Renal pelvis (tissue), 4 donors: ENCODE measurements around the gene PODXL. TPM values are rescaled to one million over a fixed set of nuclear protein-coding genes. Genes with fewer than 3 reads are reported as not detected.

Source experiments
- DNase-seq: peaks from one replicate; pipeline ENCODE4 v3.0.0-alpha.2; 2013
- polyA plus RNA-seq, 3 donors: library from polyadenylated mRNA; unstranded; fragments of 120-200 nt; gene quantifications; one replicate each; pipeline ENCODE4 v1.2.1, GENCODE V29; 2013; ENCODE audit not compliant: insufficient read length in 3 of 3

Gene PODXL
- polyA plus RNA-seq, 3 donors: 697 to 819 (median 738) TPM

- no peak for DNase-seq
Measured at GRCh38 chr7:131544449-131545301, 11.8 kb downstream of the PODXL start.

- no peak for DNase-seq
Measured at GRCh38 chr7:131544021-131544420, 12.4 kb downstream of the PODXL start.

- no peak for DNase-seq
Measured at GRCh38 chr7:131543298-131543697, 13.1 kb downstream of the PODXL start.

GRCh38 chr7:131540491-131541162 is 15.8 kb downstream of the PODXL start:
- no peak for DNase-seq

- no peak for DNase-seq
Measured at GRCh38 chr7:131538813-131539179, 17.6 kb downstream of the PODXL start.

- no peak for DNase-seq
Measured at GRCh38 chr7:131538071-131538812, 18.2 kb downstream of the PODXL start.

- no peak for DNase-seq
Measured at GRCh38 chr7:131537571-131537978, 18.9 kb downstream of the PODXL start.

- no peak for DNase-seq
Measured at GRCh38 chr7:131536361-131536849, 20.0 kb downstream of the PODXL start.

- DNase-seq: no peak
Measured at GRCh38 chr7:131533566-131534561, 22.6 kb downstream of the PODXL start.

GRCh38 chr7:131533151-131533559 is 23.3 kb downstream of the PODXL start:
- DNase-seq: no peak

- no peak for DNase-seq
Measured at GRCh38 chr7:131532570-131533091, 23.8 kb downstream of the PODXL start.

GRCh38 chr7:131530137-131530536 is 26.3 kb downstream of the PODXL start:
- DNase-seq: no peak

- no peak for DNase-seq
Measured at GRCh38 chr7:131529617-131530016, 26.8 kb downstream of the PODXL start.

- DNase-seq: no peak
Measured at GRCh38 chr7:131529179-131529578, 27.2 kb downstream of the PODXL start.

- no peak for DNase-seq
Measured at GRCh38 chr7:131527456-131527855, 29.0 kb downstream of the PODXL start.

GRCh38 chr7:131525820-131526219 is 30.6 kb downstream of the PODXL start:
- no peak for DNase-seq

- no peak for DNase-seq
Measured at GRCh38 chr7:131524703-131525102, 31.7 kb downstream of the PODXL start.

GRCh38 chr7:131524115-131524514 is 32.3 kb downstream of the PODXL start:
- no peak for DNase-seq

- DNase-seq: no peak
Measured at GRCh38 chr7:131522325-131522930, 34.0 kb downstream of the PODXL start.

GRCh38 chr7:131521651-131522163 is 34.7 kb downstream of the PODXL start:
- DNase-seq: no peak
